Sigmoid colon (tissue), 4 donors: Measurements from ENCODE around the gene NAT10.

ENCODE experiments used
- EP300 ChIP-seq, 4 donors: sonication (generic); formaldehyde crosslinking; IDR thresholded peaks; one replicate each; pipeline ENCODE4 v1.6.1; 2017; ENCODE audit warnings: antibody characterized with exemption in 4 of 4
- POLR2A ChIP-seq, 2 donors: fragments of 450-650 bp; IDR thresholded peaks; one replicate each; pipeline ENCODE4 v1.6.1; 2016; ENCODE audit warnings: antibody characterized with exemption in 2 of 2, mild to moderate bottlenecking in 2 of 2, moderate library complexity in 2 of 2
- POLR2AphosphoS5 ChIP-seq, 4 donors: sonication (generic); formaldehyde crosslinking; IDR thresholded peaks; one replicate each; pipeline ENCODE4 v1.6.1; 2017; ENCODE audit warnings: antibody characterized with exemption in 4 of 4
- TF ChIP-seq, protein P1 (sequence below), 4 experiments: fragments of 450-650 bp in 3 of 4; fragments of 200-600 bp in 1 of 4; IDR thresholded peaks; one replicate each; pipeline ENCODE4 v1.5.1; 2016 to 2019; ENCODE audit warnings: antibody characterized with exemption in 4 of 4, mild to moderate bottlenecking in 3 of 4, moderate library complexity in 2 of 4

DNA sequence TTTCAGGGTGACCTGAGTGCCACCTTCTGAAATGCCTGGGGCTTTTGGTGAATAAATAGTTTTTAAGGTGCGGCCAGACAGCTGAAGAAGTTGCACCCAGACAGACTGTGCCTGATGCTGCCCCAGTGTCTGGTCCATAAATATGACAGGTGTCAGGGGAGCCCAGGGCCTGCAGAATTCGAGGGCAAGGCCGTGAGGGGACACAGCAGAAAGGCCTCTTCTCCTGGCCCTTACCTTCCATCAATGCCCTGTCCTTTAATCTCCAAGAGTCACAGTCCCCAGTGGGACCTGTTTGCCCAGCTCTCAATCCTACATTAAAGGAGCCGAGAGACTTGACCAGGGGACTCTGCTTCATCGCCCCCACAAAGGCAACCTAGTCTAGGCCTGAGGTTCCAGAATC lies 45.7 kb downstream of the NAT10 start:
- TF ChIP-seq POLR2AphosphoS5 (IDR thresholded peaks at IDR 0.05) (no peak), EP300 (IDR thresholded peaks at IDR 0.05) (no peak), POLR2A (IDR thresholded peaks at IDR 0.05) (no peak)
- TF ChIP-seq, protein P1, sequence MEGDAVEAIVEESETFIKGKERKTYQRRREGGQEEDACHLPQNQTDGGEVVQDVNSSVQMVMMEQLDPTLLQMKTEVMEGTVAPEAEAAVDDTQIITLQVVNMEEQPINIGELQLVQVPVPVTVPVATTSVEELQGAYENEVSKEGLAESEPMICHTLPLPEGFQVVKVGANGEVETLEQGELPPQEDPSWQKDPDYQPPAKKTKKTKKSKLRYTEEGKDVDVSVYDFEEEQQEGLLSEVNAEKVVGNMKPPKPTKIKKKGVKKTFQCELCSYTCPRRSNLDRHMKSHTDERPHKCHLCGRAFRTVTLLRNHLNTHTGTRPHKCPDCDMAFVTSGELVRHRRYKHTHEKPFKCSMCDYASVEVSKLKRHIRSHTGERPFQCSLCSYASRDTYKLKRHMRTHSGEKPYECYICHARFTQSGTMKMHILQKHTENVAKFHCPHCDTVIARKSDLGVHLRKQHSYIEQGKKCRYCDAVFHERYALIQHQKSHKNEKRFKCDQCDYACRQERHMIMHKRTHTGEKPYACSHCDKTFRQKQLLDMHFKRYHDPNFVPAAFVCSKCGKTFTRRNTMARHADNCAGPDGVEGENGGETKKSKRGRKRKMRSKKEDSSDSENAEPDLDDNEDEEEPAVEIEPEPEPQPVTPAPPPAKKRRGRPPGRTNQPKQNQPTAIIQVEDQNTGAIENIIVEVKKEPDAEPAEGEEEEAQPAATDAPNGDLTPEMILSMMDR (IDR thresholded peaks at IDR 0.05): no peak
